AG10803 (cell line): ENCODE results near the gene APOL5.
A peak's percentile ranks its signal among the peaks of the same experiment; 100 is the strongest.

Experiments used
- DNase-seq: peaks from one replicate; pipeline ENCODE4 v3.0.0; 2010; ENCODE audit warnings: low read depth
- H3K4me3 ChIP-seq: 2 replicates; pipeline ENCODE4 v1.5.1; 2011; ENCODE audit warnings: mild to moderate bottlenecking, low read length, control low read depth
- CTCF ChIP-seq: conservative IDR thresholded peaks from 2 replicates; pipeline ENCODE4 v1.5.1; 2011; ENCODE audit warnings: mild to moderate bottlenecking, low read length, control low read depth, inconsistent platforms

Gene APOL5

GRCh38 chr22:35684270-35684700 lies 33.4 kb upstream of the APOL5 start:
- peak; percentile 63 for DNase-seq
- no peak overlapping the region for H3K4me3 ChIP-seq
- peak; percentile 55 for TF ChIP-seq CTCF

DNA sequence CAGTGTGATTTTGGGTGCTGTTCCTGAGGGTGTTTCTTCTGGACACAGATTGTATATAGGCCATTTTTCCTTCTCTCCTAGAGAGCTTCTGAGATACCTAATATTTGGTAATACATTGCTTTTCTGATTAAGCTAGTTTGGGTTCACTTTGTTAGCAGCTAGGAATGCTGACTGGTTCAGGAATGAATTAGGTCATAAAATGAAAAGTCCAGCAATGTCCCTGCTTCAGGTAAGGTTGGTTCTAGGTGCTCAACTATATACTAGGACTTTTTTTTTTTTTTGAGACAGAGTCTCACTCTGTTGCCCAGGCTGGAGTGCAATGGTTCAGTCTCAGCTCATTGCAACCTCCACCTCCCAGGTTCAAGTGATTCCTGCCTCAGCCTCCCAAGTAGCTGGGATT lies 32.9 kb upstream of the APOL5 start:
- no peak overlapping the region for H3K4me3 ChIP-seq
- no peak for TF ChIP-seq CTCF
- DNase-seq = no peak

DNA sequence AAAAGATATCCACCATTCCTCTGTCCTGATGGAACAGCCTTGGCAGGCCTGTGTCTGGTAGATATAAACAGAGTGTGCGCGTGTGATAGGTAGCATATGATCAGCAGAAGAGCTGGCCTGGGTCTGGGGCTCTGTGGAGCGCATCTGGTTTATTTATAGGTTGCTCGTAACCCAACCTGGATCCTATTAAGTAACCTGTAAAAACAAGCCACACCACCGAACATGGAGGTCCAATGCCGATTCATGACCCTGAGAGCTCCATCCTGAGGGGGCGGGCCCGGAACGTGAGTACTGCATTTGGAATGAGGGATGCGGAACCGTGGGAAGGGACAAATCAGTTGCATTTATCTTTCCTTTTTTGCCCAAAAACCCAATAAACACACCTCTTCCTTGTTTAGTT lies 31.9 kb upstream of the APOL5 start:
- no peak for TF ChIP-seq CTCF
- H3K4me3 ChIP-seq = no peak overlapping the region
- no peak for DNase-seq

DNA sequence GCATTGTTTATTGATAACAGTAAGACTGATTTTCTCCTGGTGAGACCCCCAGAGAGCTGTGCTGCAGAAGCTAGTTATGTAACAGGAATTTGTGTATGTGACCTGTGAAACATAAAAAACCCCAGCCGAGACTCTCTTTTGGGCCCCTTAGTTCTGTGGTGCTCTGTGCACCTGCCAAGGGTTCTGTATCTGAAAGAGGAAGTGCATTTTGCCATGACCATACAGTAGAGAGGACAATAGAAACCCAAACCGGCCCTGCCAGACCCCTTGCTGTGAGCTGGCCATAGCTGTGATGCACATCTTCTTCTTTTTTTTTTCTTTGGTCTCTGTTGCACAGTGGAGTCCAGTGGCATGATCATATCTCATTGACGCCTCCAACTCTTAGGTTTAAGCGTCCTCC lies 31.4 kb upstream of the APOL5 start:
- H3K4me3 ChIP-seq = no peak overlapping the region
- no peak for DNase-seq
- no peak for TF ChIP-seq CTCF

- DNase-seq = no peak
- no peak for TF ChIP-seq CTCF
- no peak overlapping the region for H3K4me3 ChIP-seq
Measured at GRCh38 chr22:35687461-35687860, 30.2 kb upstream of the APOL5 start.

DNA sequence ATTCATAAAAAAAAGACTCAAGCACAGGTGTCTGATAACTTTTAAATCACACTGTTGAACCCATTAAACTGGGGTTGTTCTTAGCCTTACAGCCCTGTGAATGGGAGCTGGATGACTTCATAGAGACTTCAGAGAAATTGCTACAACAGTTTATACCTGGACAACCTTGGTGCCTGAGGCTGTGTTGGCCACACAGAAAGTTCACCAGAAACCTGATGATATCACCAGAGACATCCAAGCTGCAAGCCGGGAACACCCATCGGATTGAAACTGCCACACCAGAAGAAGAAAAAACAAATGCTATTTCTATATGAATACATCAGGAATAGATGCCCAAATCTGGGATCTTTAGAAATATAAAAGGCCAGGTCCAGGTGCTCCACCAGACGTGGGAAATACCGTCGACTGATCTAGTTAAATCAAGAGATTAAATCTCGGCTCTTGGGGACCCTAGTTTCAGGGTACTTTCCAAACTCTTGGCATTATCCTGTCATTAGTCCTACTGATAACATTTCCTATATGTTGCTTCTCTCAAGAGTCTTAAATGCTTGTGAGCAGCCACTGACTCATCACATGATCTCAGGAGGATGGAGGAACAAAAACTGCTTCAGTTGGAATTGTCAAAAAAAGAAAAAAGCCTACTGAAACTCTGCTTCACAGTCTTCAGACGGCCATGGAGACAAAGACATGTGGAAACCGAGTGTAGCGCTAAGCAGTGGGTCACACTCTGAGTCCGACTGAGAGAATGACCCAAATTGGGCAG lies 28.6 kb upstream of the APOL5 start:
- no peak for TF ChIP-seq CTCF
- H3K4me3 ChIP-seq = no peak overlapping the region
- DNase-seq = no peak

- no peak for DNase-seq
- no peak overlapping the region for H3K4me3 ChIP-seq
Measured at GRCh38 chr22:35690001-35690400, 27.7 kb upstream of the APOL5 start.

More at GRCh38 chr22:35690001-35690400, 27.7 kb upstream of the APOL5 start:
- TF ChIP-seq CTCF = no peak
